GM06990 (cell line): ENCODE measurements around the gene TRIM47.

Source experiments
- DNase-seq: peaks from one replicate; pipeline ENCODE4 v3.0.0-alpha.2; 2011; ENCODE audit not compliant: insufficient read length; ENCODE audit errors: extremely low read depth
- H3K27me3 ChIP-seq: replicated peaks from 2 replicates; pipeline ENCODE4 v1.6.0; 2011; ENCODE audit warnings: low read length; ENCODE audit not compliant: control insufficient read depth, insufficient read depth
- H3K36me3 ChIP-seq: 2 replicates; pipeline ENCODE4 v1.5.1; 2011; ENCODE audit warnings: low read length; ENCODE audit not compliant: control insufficient read depth, insufficient read depth
- H3K4me3 ChIP-seq: replicated peaks from 2 replicates; pipeline ENCODE4 v1.5.1; 2011; ENCODE audit warnings: low read depth, mild to moderate bottlenecking, control low read depth, low read length
- CTCF ChIP-seq: IDR thresholded peaks from 2 replicates; pipeline ENCODE4 v1.5.1; 2011; ENCODE audit warnings: low read length, control low read depth, mild to moderate bottlenecking, inconsistent platforms; ENCODE audit not compliant: insufficient read depth, poor library complexity, severe bottlenecking

The TRIM47 gene

GRCh38 chr17:75899353-75899752 lies 21.0 kb upstream of the TRIM47 start:
- H3K4me3 ChIP-seq, result no peak overlapping the region
- DNase-seq, result no peak
- peaks cover 15% of the 10 kb centered on the region for H3K36me3 ChIP-seq
- no peaks in the 10 kb centered on the region for H3K27me3 ChIP-seq
- TF ChIP-seq CTCF, result no peak

GRCh38 chr17:75898791-75899190 lies 20.4 kb upstream of the TRIM47 start:
- no peak for DNase-seq
- Histone ChIP-seq H3K4me3 (no peak overlapping the region), H3K27me3 (no peaks in the 10 kb centered on the region), H3K36me3 (peaks cover 15% of the 10 kb centered on the region)
- no peak for TF ChIP-seq CTCF

- DNase-seq, result no peak
- no peak for TF ChIP-seq CTCF
- Histone ChIP-seq H3K36me3 (peaks cover 15% of the 10 kb centered on the region), H3K27me3 (no peaks in the 10 kb centered on the region), H3K4me3 (no peak overlapping the region)
Measured at GRCh38 chr17:75898065-75898464, 19.7 kb upstream of the TRIM47 start.

- Histone ChIP-seq H3K27me3 (no peaks in the 10 kb centered on the region), H3K36me3 (peaks cover 15% of the 10 kb centered on the region), H3K4me3 (peak overlapping the region; percentile 39)
- no peak for TF ChIP-seq CTCF
- no peak for DNase-seq
Measured at GRCh38 chr17:75897160-75898019, 19.0 kb upstream of the TRIM47 start.

GRCh38 chr17:75896415-75897159 lies 18.2 kb upstream of the TRIM47 start, which contains the start of gene TRIM65:
Gene TRIM65 (minus strand): TSS chr17:75896951. CDS start chr17:75896937, 14 bp downstream.
- no peaks in the 10 kb centered on the region for H3K27me3 ChIP-seq
- TF ChIP-seq CTCF, result peak; percentile 27
- DNase-seq, result peak; percentile 87
- H3K4me3 ChIP-seq, result peak within 1 kb of the TSS; percentile 85
- H3K36me3 ChIP-seq, result peaks cover 20% of the 10 kb centered on the region
